Endothelial cell (in vitro differentiated cells): ENCODE results near the gene DNMT3B. TPM values are rescaled to one million over a fixed set of nuclear protein-coding genes. Genes with fewer than 3 reads are reported as not detected.
"Not testable (repeated sequence)": the region's sequence is repeated elsewhere in the genome, so short reads cannot be mapped to it uniquely, and the experiment has no call there.

Experiments used
- DNase-seq: peaks from one replicate; pipeline ENCODE4 v3.0.0; 2021; ENCODE audit warnings: low spot score
- H3K27ac Mint-ChIP-seq: one replicate; pipeline ENCODE4 v1.8.0; 2021; ENCODE audit warnings: mixed read lengths, inconsistent platforms; ENCODE audit not compliant: unreplicated experiment
- H3K27me3 Mint-ChIP-seq: one replicate; pipeline ENCODE4 v1.8.0; 2021; ENCODE audit warnings: mild to moderate bottlenecking, moderate library complexity, mixed read lengths, inconsistent platforms; ENCODE audit not compliant: unreplicated experiment
- H3K36me3 Mint-ChIP-seq: one replicate; pipeline ENCODE4 v1.8.0; 2021; ENCODE audit warnings: mild to moderate bottlenecking, low read depth, mixed read lengths, inconsistent platforms; ENCODE audit not compliant: unreplicated experiment
- H3K4me1 Mint-ChIP-seq: one replicate; pipeline ENCODE4 v1.8.0; 2021; ENCODE audit warnings: mild to moderate bottlenecking, mixed read lengths, inconsistent platforms; ENCODE audit not compliant: unreplicated experiment
- H3K4me3 Mint-ChIP-seq: one replicate; pipeline ENCODE4 v1.8.0; 2021; ENCODE audit warnings: mild to moderate bottlenecking, mixed read lengths, inconsistent platforms; ENCODE audit not compliant: unreplicated experiment
- H3K9me3 Mint-ChIP-seq: one replicate; pipeline ENCODE4 v1.8.0; 2021; ENCODE audit warnings: mixed read lengths, inconsistent platforms; ENCODE audit not compliant: unreplicated experiment
- CTCF ChIP-seq: fragments of 200-600 bp; sonication (generic); IDR thresholded peaks from one replicate; pipeline ENCODE4 v1.5.0; 2021; ENCODE audit warnings: antibody characterized with exemption; ENCODE audit not compliant: unreplicated experiment
- total RNA-seq: library from RNA; stranded (reverse); fragmentation: NEBNext Ultra II Directional; extraction: Animal tissue kit (Norgen Biotek cat#: 25700); gene quantifications from one replicate; pipeline ENCODE4 v1.2.1, GENCODE V29; 2021; ENCODE audit not compliant: unreplicated experiment

Gene DNMT3B
- total RNA-seq, 1 donor from 2014 or later: 77.9 TPM

- H3K27ac Mint-ChIP-seq: no peak overlapping the region
- H3K27me3 Mint-ChIP-seq: no peaks in the 10 kb centered on the region
- DNase-seq: no peak
- peaks cover 25% of the 10 kb centered on the region for H3K36me3 Mint-ChIP-seq
- H3K9me3 Mint-ChIP-seq: no peaks in the 10 kb centered on the region
- peaks cover 16% of the 10 kb centered on the region for H3K4me1 Mint-ChIP-seq
- no peak overlapping the region for H3K4me3 Mint-ChIP-seq
- TF ChIP-seq CTCF: no peak
Measured at GRCh38 chr20:32796383-32796948, 34.3 kb downstream of the DNMT3B start.

DNA sequence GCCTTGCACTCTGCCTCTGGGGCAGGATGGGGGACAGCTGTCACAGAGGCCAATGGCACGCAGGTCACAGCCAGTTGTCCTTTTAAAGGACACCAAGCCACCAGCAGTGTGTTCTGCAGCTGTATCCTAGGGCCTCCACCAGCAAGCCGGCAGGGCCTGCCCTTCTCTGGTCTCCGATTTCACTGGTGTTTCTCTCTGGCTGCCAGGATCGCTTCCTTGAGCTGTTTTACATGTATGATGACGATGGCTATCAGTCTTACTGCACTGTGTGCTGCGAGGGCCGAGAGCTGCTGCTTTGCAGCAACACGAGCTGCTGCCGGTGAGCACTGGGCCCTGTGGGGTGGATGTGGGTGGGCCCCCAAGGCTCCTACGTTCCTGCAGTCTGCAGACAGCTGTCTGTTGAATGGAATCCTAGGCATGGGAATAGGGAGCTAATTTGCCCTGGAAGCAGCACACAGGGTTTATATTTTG, 34.8 kb downstream of the DNMT3B start:
- TF ChIP-seq CTCF: no peak
- Mint-ChIP-seq H3K36me3 (peaks cover 21% of the 10 kb centered on the region), H3K27ac (no peak overlapping the region), H3K4me1 (peaks cover 15% of the 10 kb centered on the region), H3K27me3 (no peaks in the 10 kb centered on the region), H3K4me3 (no peak overlapping the region), H3K9me3 (no peaks in the 10 kb centered on the region)
- DNase-seq: no peak

DNA sequence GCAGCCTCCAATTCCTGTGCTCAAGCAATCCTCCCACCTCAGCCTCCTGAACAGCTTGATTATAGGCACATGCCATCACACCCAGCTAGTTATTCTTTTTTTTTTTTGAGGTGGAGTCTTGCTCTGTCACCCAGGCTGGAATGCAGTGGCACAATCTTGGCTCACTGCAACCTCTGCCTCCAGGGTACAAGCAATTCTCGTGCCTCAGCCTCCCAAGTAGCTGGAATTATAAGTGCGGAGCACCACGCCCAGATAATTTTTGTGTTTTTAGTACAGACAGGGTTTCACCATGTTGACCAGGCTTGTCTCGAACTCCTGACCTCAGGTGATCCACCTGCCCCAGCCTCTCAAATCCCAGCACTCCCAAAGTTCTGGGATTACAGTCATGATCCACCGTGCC, 35.4 kb downstream of the DNMT3B start:
- Mint-ChIP-seq H3K4me1 (peaks cover 13% of the 10 kb centered on the region), H3K36me3 (peaks cover 17% of the 10 kb centered on the region)
- H3K9me3 Mint-ChIP-seq, H3K27ac Mint-ChIP-seq, DNase-seq, H3K4me3 Mint-ChIP-seq, H3K27me3 Mint-ChIP-seq: not testable (repeated sequence)

- no peak for TF ChIP-seq CTCF
- no peak for DNase-seq
- Mint-ChIP-seq H3K36me3 (peaks cover 19% of the 10 kb centered on the region), H3K4me1 (peaks cover 10% of the 10 kb centered on the region), H3K27me3 (no peaks in the 10 kb centered on the region), H3K27ac (no peak overlapping the region), H3K4me3 (no peak overlapping the region), H3K9me3 (no peaks in the 10 kb centered on the region)
Measured at GRCh38 chr20:32798046-32798981, 36.1 kb downstream of the DNMT3B start.

DNA sequence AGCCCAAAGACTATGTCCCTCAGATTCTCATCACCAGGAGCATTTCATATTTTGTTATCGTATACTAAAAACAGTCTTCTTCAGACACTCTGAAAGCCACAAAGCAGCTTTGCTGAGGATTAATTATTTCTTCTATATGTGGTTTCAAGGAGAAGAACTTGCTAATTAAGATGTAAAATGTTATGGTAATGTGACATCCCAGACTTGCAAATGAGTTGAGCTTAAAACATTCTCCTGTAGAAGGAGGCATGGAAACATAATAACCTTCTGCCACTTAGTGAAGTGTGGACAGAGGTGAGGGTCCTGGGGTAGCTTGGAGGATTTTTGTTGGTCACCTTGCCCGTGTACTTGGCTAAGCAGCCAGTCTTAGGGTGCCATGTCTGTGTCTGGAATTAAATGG, 40.9 kb downstream of the DNMT3B start:
- Mint-ChIP-seq H3K27ac (no peak overlapping the region), H3K9me3 (no peaks in the 10 kb centered on the region), H3K4me3 (no peak overlapping the region), H3K4me1 (peaks cover 19% of the 10 kb centered on the region), H3K36me3 (peaks cover 29% of the 10 kb centered on the region), H3K27me3 (peaks cover 4% of the 10 kb centered on the region)
- DNase-seq: no peak
- TF ChIP-seq CTCF: no peak
